H1 (cell line): Measurements from ENCODE around the gene GAS6.

Experiments
- ATF2 ChIP-seq: IDR thresholded peaks from 2 replicates; pipeline ENCODE4 v1.6.1; 2012; ENCODE audit warnings: low read length, inconsistent platforms
- BRCA1 ChIP-seq: IDR thresholded peaks from 2 replicates; pipeline ENCODE4 v1.6.1; 2012; ENCODE audit warnings: low read depth, low read length, improper control_type of control experiment
- CEBPB ChIP-seq: IDR thresholded peaks from 2 replicates; pipeline ENCODE4 v1.6.1; 2012; ENCODE audit warnings: low read depth, low read length
- CHD1 ChIP-seq: IDR thresholded peaks from 2 replicates; pipeline ENCODE4 v1.6.1; 2012; ENCODE audit warnings: low read depth, low read length, improper control_type of control experiment
- CTCF ChIP-seq, 3 experiments: IDR thresholded peaks; 1 replicate in 2 of 3; 2 replicates in 1 of 3; pipeline versions ENCODE4 v1.5.1 to v1.6.1; 2011; ENCODE audit warnings: low read length in 3 of 3, mild to moderate bottlenecking in 3 of 3, inconsistent platforms in 2 of 3, low read depth in 1 of 3, moderate library complexity in 1 of 3; ENCODE audit not compliant: insufficient read depth in 1 of 3; ENCODE audit errors: control extremely low read depth in 1 of 3
- JUND ChIP-seq: IDR thresholded peaks from 2 replicates; pipeline ENCODE4 v1.6.1; 2011; ENCODE audit warnings: mild to moderate bottlenecking, improper control_type of control experiment, low read length
- MAX ChIP-seq: IDR thresholded peaks from 2 replicates; pipeline ENCODE4 v1.6.1; 2012; ENCODE audit warnings: inconsistent platforms
- NRF1 ChIP-seq: IDR thresholded peaks from 2 replicates; pipeline ENCODE4 v1.6.1; 2011; ENCODE audit warnings: mild to moderate bottlenecking, low read depth, low read length, improper control_type of control experiment
- POLR2A ChIP-seq, 2 experiments: IDR thresholded peaks; 1 replicate in 1 of 2; 2 replicates in 1 of 2; pipeline ENCODE4 v1.6.1; 2011; ENCODE audit warnings: low read depth in 2 of 2, low read length in 2 of 2, mild to moderate bottlenecking in 2 of 2; ENCODE audit errors: control extremely low read depth in 1 of 2
- POLR2AphosphoS5 ChIP-seq: IDR thresholded peaks from 2 replicates; pipeline ENCODE4 v1.6.1; 2011; ENCODE audit warnings: low read depth, low read length
- RXRA ChIP-seq: IDR thresholded peaks from 2 replicates; pipeline ENCODE4 v1.6.1; 2011; ENCODE audit warnings: low read depth, mild to moderate bottlenecking, low read length, moderate library complexity; ENCODE audit not compliant: insufficient read depth
- TAF7 ChIP-seq: optimal IDR thresholded peaks from 2 replicates; pipeline ENCODE3; 2011; ENCODE audit warnings: low read depth, mild to moderate bottlenecking, inconsistent platforms, low read length, moderate library complexity, borderline replicate concordance
- USF2 ChIP-seq: IDR thresholded peaks from 2 replicates; pipeline ENCODE4 v1.6.1; 2011; ENCODE audit warnings: low read length, improper control_type of control experiment

GRCh38 chr13:113817860-113818691 lies 45.8 kb downstream of the GAS6 start:
- no peak for TF ChIP-seq JUND
- no peak for TF ChIP-seq BRCA1
- no peak for TF ChIP-seq CEBPB
- no peak for TF ChIP-seq POLR2A (IDR thresholded peaks at IDR 0.05; ENCODE audit: control extremely low read depth in 1 of 2, low read depth in 2 of 2, low read length in 2 of 2)
- TF ChIP-seq POLR2AphosphoS5 = no peak
- no peak for TF ChIP-seq CHD1
- no peak for TF ChIP-seq CTCF (IDR thresholded peaks at IDR 0.05; ENCODE audit: control extremely low read depth in 1 of 3, insufficient read depth in 1 of 3, low read depth in 1 of 3, low read length in 3 of 3)
- TF ChIP-seq RXRA = no peak
- no peak for TF ChIP-seq USF2
- TF ChIP-seq TAF7 = no peak
- no peak for TF ChIP-seq MAX
- no peak for TF ChIP-seq ATF2
- no peak for TF ChIP-seq NRF1
